PC-9 (cell line): Measurements from ENCODE around the gene GTF3C4.

ENCODE experiments used
- CTCF ChIP-seq: fragments of 200-600 bp; sonication (generic); conservative IDR thresholded peaks from 2 replicates; pipeline ENCODE4 v1.6.1; 2017; ENCODE audit warnings: mixed run types, antibody characterized with exemption, mild to moderate bottlenecking, moderate library complexity
- EZH2 ChIP-seq: fragments of 200-600 bp; sonication (generic); IDR thresholded peaks from 2 replicates; pipeline ENCODE4 v1.8.0; 2017; ENCODE audit warnings: antibody characterized with exemption, low read depth

- TF ChIP-seq CTCF (no peak), EZH2 (no peak)
These were observed 22.5 kb upstream of the GTF3C4 start for GRCh38 chr9:132647806-132648205.
